Endothelial cell of umbilical vein (primary cell): ENCODE data around the gene INTS4.

ENCODE experiments used
- EZH2 ChIP-seq: IDR thresholded peaks from 2 replicates; pipeline ENCODE4 v1.6.1; 2012; ENCODE audit warnings: borderline replicate concordance, low read depth, mild to moderate bottlenecking, moderate library complexity, low read length, inconsistent platforms; ENCODE audit not compliant: severe bottlenecking
- FOS ChIP-seq: IDR thresholded peaks from 2 replicates; pipeline ENCODE4 v1.6.1; 2011; ENCODE audit warnings: mild to moderate bottlenecking, low read length, moderate library complexity, borderline replicate concordance; ENCODE audit not compliant: insufficient read depth
- GATA2 ChIP-seq: IDR thresholded peaks from 2 replicates; pipeline ENCODE4 v1.7.0; 2011; ENCODE audit warnings: low read depth, mild to moderate bottlenecking, moderate library complexity, mixed read lengths, low read length; ENCODE audit not compliant: insufficient read length, insufficient read depth
- JUN ChIP-seq: IDR thresholded peaks from 2 replicates; pipeline ENCODE4 v1.6.1; 2011; ENCODE audit warnings: borderline replicate concordance, low read depth; ENCODE audit not compliant: insufficient read length, insufficient read depth
- MYC ChIP-seq: IDR thresholded peaks from one replicate; pipeline ENCODE4 v1.6.1; 2011; ENCODE audit warnings: mild to moderate bottlenecking, low read depth, low read length
- POLR2A ChIP-seq: IDR thresholded peaks from 2 replicates; pipeline ENCODE4 v1.6.1; 2012; ENCODE audit warnings: low read depth, mild to moderate bottlenecking, control low read depth, low read length
- POLR2AphosphoS5 ChIP-seq: IDR thresholded peaks from 2 replicates; pipeline ENCODE4 v1.6.1; 2012; ENCODE audit warnings: low read depth, mild to moderate bottlenecking, control low read depth, low read length, moderate library complexity; ENCODE audit not compliant: insufficient read depth
- TF ChIP-seq, protein P1 (sequence below), 2 donors: IDR thresholded peaks; 1 replicate in 1 of 2; 2 replicates in 1 of 2; pipeline ENCODE4 v1.5.1; 2011; ENCODE audit warnings: low read length in 2 of 2, mild to moderate bottlenecking in 2 of 2, moderate library complexity in 2 of 2, control low read depth in 1 of 2, inconsistent platforms in 1 of 2, low read depth in 1 of 2; ENCODE audit not compliant: insufficient read depth in 1 of 2; ENCODE audit errors: extremely low read depth in 1 of 2
- TF ChIP-seq, protein P2 (sequence below): IDR thresholded peaks from 2 replicates; pipeline ENCODE4 v1.6.1; 2011; ENCODE audit not compliant: insufficient read depth, insufficient read length

DNA sequence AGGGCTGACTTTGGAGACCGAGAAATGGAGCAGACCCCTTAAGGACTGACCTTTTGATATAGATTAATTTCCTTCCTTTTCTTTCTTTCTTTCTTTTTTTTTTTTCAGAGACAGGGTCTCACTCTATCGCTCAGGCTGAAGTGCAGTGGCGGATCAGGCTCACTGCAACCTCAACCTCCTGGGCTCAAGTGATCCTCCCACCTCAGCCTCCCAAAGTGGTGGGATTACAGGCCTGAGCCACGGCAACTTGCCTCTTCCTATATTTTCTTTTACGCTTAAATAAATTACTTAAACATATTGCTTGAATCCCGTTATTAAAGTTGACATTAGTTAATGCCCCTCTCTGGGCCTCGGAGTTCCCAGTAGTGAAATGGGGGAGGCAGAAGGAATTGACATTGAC lies 29.0 kb upstream of the INTS4 start:
- TF ChIP-seq FOS (no peak), POLR2A (no peak), POLR2AphosphoS5 (no peak), MYC (no peak), EZH2 (no peak), GATA2 (no peak), JUN (no peak)
- TF ChIP-seq, protein P1, sequence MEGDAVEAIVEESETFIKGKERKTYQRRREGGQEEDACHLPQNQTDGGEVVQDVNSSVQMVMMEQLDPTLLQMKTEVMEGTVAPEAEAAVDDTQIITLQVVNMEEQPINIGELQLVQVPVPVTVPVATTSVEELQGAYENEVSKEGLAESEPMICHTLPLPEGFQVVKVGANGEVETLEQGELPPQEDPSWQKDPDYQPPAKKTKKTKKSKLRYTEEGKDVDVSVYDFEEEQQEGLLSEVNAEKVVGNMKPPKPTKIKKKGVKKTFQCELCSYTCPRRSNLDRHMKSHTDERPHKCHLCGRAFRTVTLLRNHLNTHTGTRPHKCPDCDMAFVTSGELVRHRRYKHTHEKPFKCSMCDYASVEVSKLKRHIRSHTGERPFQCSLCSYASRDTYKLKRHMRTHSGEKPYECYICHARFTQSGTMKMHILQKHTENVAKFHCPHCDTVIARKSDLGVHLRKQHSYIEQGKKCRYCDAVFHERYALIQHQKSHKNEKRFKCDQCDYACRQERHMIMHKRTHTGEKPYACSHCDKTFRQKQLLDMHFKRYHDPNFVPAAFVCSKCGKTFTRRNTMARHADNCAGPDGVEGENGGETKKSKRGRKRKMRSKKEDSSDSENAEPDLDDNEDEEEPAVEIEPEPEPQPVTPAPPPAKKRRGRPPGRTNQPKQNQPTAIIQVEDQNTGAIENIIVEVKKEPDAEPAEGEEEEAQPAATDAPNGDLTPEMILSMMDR (IDR thresholded peaks at IDR 0.05; ENCODE audit: extremely low read depth in 1 of 2, insufficient read depth in 1 of 2, low read depth in 1 of 2, low read length in 2 of 2): no peak
- TF ChIP-seq, protein P2, sequence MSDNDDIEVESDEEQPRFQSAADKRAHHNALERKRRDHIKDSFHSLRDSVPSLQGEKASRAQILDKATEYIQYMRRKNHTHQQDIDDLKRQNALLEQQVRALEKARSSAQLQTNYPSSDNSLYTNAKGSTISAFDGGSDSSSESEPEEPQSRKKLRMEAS: no peak
